PC-9 (cell line): Measurements from ENCODE around the gene RAF1. TPM values are rescaled to one million over a fixed set of nuclear protein-coding genes. Genes with fewer than 3 reads are reported as not detected.
A peak's percentile ranks its signal among the peaks of the same experiment; 100 is the strongest.
"Not testable (repeated sequence)": the region's sequence is repeated elsewhere in the genome, so short reads cannot be mapped to it uniquely, and the experiment has no call there.

Experiments used
- BruUV-seq: library from RNA; stranded (reverse); fragments of 400-500 nt; replicated peaks from 2 replicates; lab custom pipeline; 2021; lab: Mats Ljungman, UMichigan
- CTCF ChIA-PET: fragments of 300-600 bp; sonication (Branson Sonifier 250); formaldehyde crosslinking; loops from one replicate; lab custom pipeline; 2022; ENCODE audit warnings: antibody characterized with exemption; lab: Charles Lee
- POLR2A ChIA-PET: fragments of 300-600 bp; sonication (Branson Sonifier 250); formaldehyde crosslinking; loops from one replicate; lab custom pipeline; 2022; ENCODE audit warnings: antibody characterized with exemption; ENCODE audit not compliant: unreplicated experiment; lab: Charles Lee
- DNase-seq, 2 experiments: peaks; one replicate each; pipeline versions ENCODE4 v3.0.0 to v3.0.0-alpha.2; 2015 to 2022; ENCODE audit warnings: mixed read lengths in 1 of 2
- H2AFZ ChIP-seq: fragments of 200-600 bp; sonication (generic); 2 replicates; pipeline ENCODE4 v1.8.1; 2017; ENCODE audit warnings: antibody characterized with exemption
- H3F3A ChIP-seq: fragments of 200-600 bp; sonication (generic); 2 replicates; pipeline ENCODE4 v1.8.1; 2017; ENCODE audit warnings: antibody characterized with exemption, mild to moderate bottlenecking, low read depth; ENCODE audit not compliant: insufficient read depth
- H3K27ac ChIP-seq: fragments of 200-600 bp; sonication (generic); 2 replicates; pipeline ENCODE4 v1.6.1; 2016; ENCODE audit warnings: mixed run types
- H3K27me3 ChIP-seq: fragments of 200-600 bp; sonication (generic); 2 replicates; pipeline ENCODE4 v1.6.1; 2016; ENCODE audit warnings: low read depth, mixed run types; ENCODE audit not compliant: insufficient read depth
- H3K36me3 ChIP-seq: fragments of 200-600 bp; sonication (generic); 2 replicates; pipeline ENCODE4 v1.6.1; 2016; ENCODE audit warnings: low read depth, mixed run types
- H3K4me1 ChIP-seq: fragments of 200-600 bp; sonication (generic); replicated peaks from 2 replicates; pipeline ENCODE4 v1.6.1; 2016; ENCODE audit warnings: mixed run types; ENCODE audit not compliant: insufficient read depth
- H3K4me2 ChIP-seq: fragments of 200-600 bp; sonication (generic); 2 replicates; pipeline ENCODE4 v1.6.1; 2017; ENCODE audit warnings: mixed run types
- H3K4me3 ChIP-seq: fragments of 200-600 bp; sonication (generic); 2 replicates; pipeline ENCODE4 v1.6.1; 2016; ENCODE audit warnings: mixed run types
- H3K79me2 ChIP-seq: fragments of 200-600 bp; sonication (generic); 2 replicates; pipeline ENCODE4 v1.6.1; 2017; ENCODE audit warnings: low read depth, mixed run types
- H3K9me2 ChIP-seq: fragments of 200-600 bp; sonication (generic); 2 replicates; pipeline ENCODE4 v1.8.1; 2017; ENCODE audit warnings: mild to moderate bottlenecking; ENCODE audit not compliant: insufficient read depth
- H3K9me3 ChIP-seq: fragments of 200-600 bp; sonication (generic); 2 replicates; pipeline ENCODE4 v1.8.1; 2016; ENCODE audit warnings: low read depth; ENCODE audit not compliant: insufficient read depth
- H4K20me1 ChIP-seq: fragments of 200-600 bp; sonication (generic); 2 replicates; pipeline ENCODE4 v1.8.1; 2017; ENCODE audit not compliant: insufficient read depth
- EZH2 ChIP-seq: fragments of 200-600 bp; sonication (generic); IDR thresholded peaks from 2 replicates; pipeline ENCODE4 v1.8.0; 2017; ENCODE audit warnings: antibody characterized with exemption, low read depth
- intact Hi-C: fragments of 100-400 bp; cut with micrococcal nuclease; formaldehyde crosslinking; loops from one replicate; pipeline ENCODE4 v1.10.0; 2022; ENCODE audit not compliant: unreplicated experiment
- total RNA-seq: library from RNA; stranded (reverse); gene quantifications from 2 replicates; pipeline ENCODE4 v1.2.3, GENCODE V29; 2021
- TF ChIP-seq, protein P1 (sequence below): fragments of 200-600 bp; sonication (generic); conservative IDR thresholded peaks from 2 replicates; pipeline ENCODE4 v1.6.1; 2017; ENCODE audit warnings: mixed run types, antibody characterized with exemption, mild to moderate bottlenecking, moderate library complexity

Gene RAF1
- total RNA-seq, 1 experiment from 2014 or later, result 72.4 TPM

DNA sequence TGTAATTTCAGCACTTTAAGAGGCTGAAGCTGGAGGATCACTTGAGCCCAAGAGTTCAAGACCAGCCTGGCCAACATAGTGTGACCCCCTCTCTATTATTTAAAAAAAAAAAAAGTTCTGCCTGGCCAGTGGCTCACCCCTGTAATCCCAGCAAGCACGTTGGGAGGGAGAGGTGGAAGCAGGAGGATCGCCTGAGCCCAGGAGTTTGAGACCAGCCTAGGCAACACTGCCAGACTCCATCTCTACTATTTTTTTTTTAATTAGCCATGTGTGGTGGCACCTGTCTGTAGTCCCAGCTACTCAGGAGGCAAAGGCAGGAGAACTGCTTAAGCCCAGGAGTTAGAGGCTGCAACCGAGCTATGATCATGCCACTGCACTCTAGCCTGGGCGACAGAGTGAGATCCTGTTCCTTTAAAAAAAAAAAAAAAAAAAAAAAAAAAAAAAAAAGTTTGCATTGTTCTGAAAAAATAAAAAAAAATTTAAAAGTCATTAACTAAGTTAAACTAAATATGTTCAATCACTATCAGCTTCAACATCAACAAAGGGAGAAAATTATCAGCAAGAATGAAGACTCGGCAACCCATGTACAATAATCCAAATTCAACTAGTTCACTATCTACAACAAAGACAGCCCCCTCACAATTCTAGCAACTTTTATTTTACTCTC lies 1.9 kb downstream of the RAF1 start:
- Histone ChIP-seq H3K4me2 (peak overlapping the region; percentile 83), H4K20me1 (peaks cover 34% of the 10 kb centered on the region), H3K4me1 (peaks cover 46% of the 10 kb centered on the region), H3K9me2 (no peaks in the 10 kb centered on the region), H3K4me3 (peak overlapping the region; percentile 84), H3F3A (peaks cover 13% of the 10 kb centered on the region), H2AFZ (no peak overlapping the region), H3K36me3 (no peaks in the 10 kb centered on the region), H3K27ac (0 out of 2 replicates have a peak overlapping the region, but pooled peaks have one; percentile 89), H3K9me3 (no peaks in the 10 kb centered on the region), H3K27me3 (no peaks in the 10 kb centered on the region), H3K79me2 (peaks cover 68% of the 10 kb centered on the region)
- no peak for TF ChIP-seq EZH2
- TF ChIP-seq, protein P1, sequence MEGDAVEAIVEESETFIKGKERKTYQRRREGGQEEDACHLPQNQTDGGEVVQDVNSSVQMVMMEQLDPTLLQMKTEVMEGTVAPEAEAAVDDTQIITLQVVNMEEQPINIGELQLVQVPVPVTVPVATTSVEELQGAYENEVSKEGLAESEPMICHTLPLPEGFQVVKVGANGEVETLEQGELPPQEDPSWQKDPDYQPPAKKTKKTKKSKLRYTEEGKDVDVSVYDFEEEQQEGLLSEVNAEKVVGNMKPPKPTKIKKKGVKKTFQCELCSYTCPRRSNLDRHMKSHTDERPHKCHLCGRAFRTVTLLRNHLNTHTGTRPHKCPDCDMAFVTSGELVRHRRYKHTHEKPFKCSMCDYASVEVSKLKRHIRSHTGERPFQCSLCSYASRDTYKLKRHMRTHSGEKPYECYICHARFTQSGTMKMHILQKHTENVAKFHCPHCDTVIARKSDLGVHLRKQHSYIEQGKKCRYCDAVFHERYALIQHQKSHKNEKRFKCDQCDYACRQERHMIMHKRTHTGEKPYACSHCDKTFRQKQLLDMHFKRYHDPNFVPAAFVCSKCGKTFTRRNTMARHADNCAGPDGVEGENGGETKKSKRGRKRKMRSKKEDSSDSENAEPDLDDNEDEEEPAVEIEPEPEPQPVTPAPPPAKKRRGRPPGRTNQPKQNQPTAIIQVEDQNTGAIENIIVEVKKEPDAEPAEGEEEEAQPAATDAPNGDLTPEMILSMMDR, result no peak
- BruUV-seq, result no TSS peak
- POLR2A ChIA-PET, result interaction anchor here (0.7 to 0.9 kb wide), 3 partner anchors 18 to 113 kb away, joined by 7 to 16 read pairs (median 11); no protein-coding TSS in a partner anchor
- intact Hi-C loops, result loop anchor here (5.0 kb wide), 2 partner anchors 45 to 90 kb away; no protein-coding TSS in a partner anchor
- CTCF ChIA-PET, result no interaction called here
- no peak for DNase-seq

GRCh38 chr3:12661375-12661774 lies 2.5 kb downstream of the RAF1 start:
- peaks cover 40% of the 10 kb centered on the region for H4K20me1 ChIP-seq
- H3K4me3 ChIP-seq, H3K36me3 ChIP-seq, H3K9me3 ChIP-seq, H3K27me3 ChIP-seq, BruUV-seq, H2AFZ ChIP-seq, CTCF ChIA-PET, H3K27ac ChIP-seq, H3K9me2 ChIP-seq, POLR2A ChIA-PET, DNase-seq: not testable (repeated sequence)
- H3F3A ChIP-seq, result peaks cover 19% of the 10 kb centered on the region
- H3K4me1 ChIP-seq, result peaks cover 46% of the 10 kb centered on the region
- intact Hi-C loops, result loop anchor here (5.0 kb wide), 2 partner anchors 46 to 91 kb away; no protein-coding TSS in a partner anchor
- peak overlapping the region; percentile 83; the same call in 1 of the 2 replicates for H3K4me2 ChIP-seq
- peaks cover 74% of the 10 kb centered on the region for H3K79me2 ChIP-seq

GRCh38 chr3:12660196-12660595 lies 3.7 kb downstream of the RAF1 start:
- no peaks in the 10 kb centered on the region for H3K9me3 ChIP-seq
- H3F3A ChIP-seq, result peaks cover 25% of the 10 kb centered on the region
- no peaks in the 10 kb centered on the region for H3K9me2 ChIP-seq
- no TSS peak for BruUV-seq
- no peak overlapping the region for H3K4me3 ChIP-seq
- CTCF ChIA-PET, result no interaction called here
- TF ChIP-seq, protein P1, result no peak
- no peak for TF ChIP-seq EZH2
- H3K27ac ChIP-seq, result peak overlapping the region; percentile 13; the same call in 1 of the 2 replicates
- DNase-seq, result no peak
- H3K27me3 ChIP-seq, result no peaks in the 10 kb centered on the region
- H3K4me1 ChIP-seq, result peaks cover 45% of the 10 kb centered on the region
- intact Hi-C loops, result loop anchor here (5.0 kb wide), 2 partner anchors 47 to 92 kb away; no protein-coding TSS in a partner anchor
- H4K20me1 ChIP-seq, result peaks cover 52% of the 10 kb centered on the region
- POLR2A ChIA-PET, result no interaction called here
- H3K4me2 ChIP-seq, result peak overlapping the region; percentile 7; the same call in 1 of the 2 replicates
- no peaks in the 10 kb centered on the region for H3K36me3 ChIP-seq
- no peak overlapping the region for H2AFZ ChIP-seq
- peaks cover 86% of the 10 kb centered on the region for H3K79me2 ChIP-seq
